IMR-90 (cell line): Measurements from ENCODE around the gene CLEC9A. TPM values are rescaled to one million over a fixed set of nuclear protein-coding genes. Genes with fewer than 3 reads are reported as not detected.

Experiments
- ATAC-seq: fragments of 200-7000 bp; cut with Tn5 transposase; 2 replicates; pipeline ENCODE4 v1.9.1; 2020; ENCODE audit warnings: low read depth, mild to moderate bottlenecking, moderate library complexity
- BruUV-seq: library from RNA; stranded (reverse); fragments of 400-500 nt; replicated peaks from 2 replicates; lab custom pipeline; 2021; lab: Mats Ljungman, UMichigan
- CTCF ChIA-PET: fragments of 300-600 bp; formaldehyde crosslinking; extraction: SDS; loops from one replicate; lab custom pipeline; 2021; ENCODE audit warnings: antibody characterized with exemption; lab: Yijun Ruan, JAX
- POLR2A ChIA-PET: fragments of 300-600 bp; sonication (Branson Sonifier 250); formaldehyde crosslinking; loops from one replicate; lab custom pipeline; 2022; ENCODE audit warnings: antibody characterized with exemption; ENCODE audit not compliant: unreplicated experiment; lab: Charles Lee
- DNase-seq: peaks from one replicate; pipeline ENCODE4 v3.0.0; 2013
- H2AFZ ChIP-seq: replicated peaks from 2 replicates; pipeline ENCODE3; 2013; ENCODE audit warnings: low read length, mild to moderate bottlenecking; ENCODE audit not compliant: poor library complexity
- H2AK5ac ChIP-seq: 2 replicates; pipeline ENCODE4 v1.6.1; 2013; ENCODE audit warnings: low read depth, low read length, inconsistent platforms
- H2AK9ac ChIP-seq: replicated peaks from 2 replicates; pipeline ENCODE3; 2013; ENCODE audit warnings: mild to moderate bottlenecking, low read depth, low read length, moderate library complexity; ENCODE audit not compliant: poor library complexity
- H2BK120ac ChIP-seq: 2 replicates; pipeline ENCODE4 v1.6.1; 2013; ENCODE audit warnings: low read depth, low read length, inconsistent platforms
- H2BK15ac ChIP-seq: 3 replicates; pipeline ENCODE4 v1.6.1; 2013; ENCODE audit warnings: low read depth, low read length, inconsistent platforms
- H2BK20ac ChIP-seq: 2 replicates; pipeline ENCODE4 v1.6.1; 2013; ENCODE audit warnings: low read depth, mild to moderate bottlenecking, inconsistent platforms, low read length, moderate library complexity
- H2BK5ac ChIP-seq: 2 replicates; pipeline ENCODE4 v1.6.1; 2013; ENCODE audit warnings: mild to moderate bottlenecking, low read depth, low read length, inconsistent platforms; ENCODE audit not compliant: poor library complexity, severe bottlenecking
- H3K14ac ChIP-seq: replicated peaks from 2 replicates; pipeline ENCODE4 v1.6.1; 2013; ENCODE audit warnings: low read depth, low read length, inconsistent platforms
- H3K18ac ChIP-seq: 2 replicates; pipeline ENCODE4 v1.6.1; 2013; ENCODE audit warnings: low read depth, low read length, control low read depth
- H3K23ac ChIP-seq: 2 replicates; pipeline ENCODE4 v1.6.1; 2013; ENCODE audit warnings: low read depth, low read length, inconsistent platforms
- H3K27ac ChIP-seq: 2 replicates; pipeline ENCODE4 v1.5.1; 2013; ENCODE audit warnings: mild to moderate bottlenecking, control low read depth, low read length; ENCODE audit not compliant: insufficient read depth
- H3K27me3 ChIP-seq: 2 replicates; pipeline ENCODE4 v1.6.1; 2013; ENCODE audit warnings: low read length; ENCODE audit not compliant: control insufficient read depth, insufficient read depth
- H3K36me3 ChIP-seq: 2 replicates; pipeline ENCODE4 v1.6.1; 2013; ENCODE audit warnings: low read length, mixed read lengths; ENCODE audit not compliant: control insufficient read depth, insufficient read depth
- H3K4ac ChIP-seq: 2 replicates; pipeline ENCODE4 v1.6.1; 2013; ENCODE audit warnings: low read depth, low read length, inconsistent platforms
- H3K4me1 ChIP-seq: 2 replicates; pipeline ENCODE4 v1.6.1; 2013; ENCODE audit warnings: low read length, mixed read lengths; ENCODE audit not compliant: control insufficient read depth, insufficient read depth
- H3K4me2 ChIP-seq: 2 replicates; pipeline ENCODE4 v1.6.1; 2013; ENCODE audit warnings: low read depth, mild to moderate bottlenecking, control low read depth, low read length, moderate library complexity
- H3K4me3 ChIP-seq: 2 replicates; pipeline ENCODE4 v1.5.1; 2013; ENCODE audit warnings: low read depth, mild to moderate bottlenecking, control low read depth, low read length, moderate library complexity; ENCODE audit not compliant: insufficient read depth
- H3K56ac ChIP-seq: 2 replicates; pipeline ENCODE4 v1.6.1; 2013; ENCODE audit warnings: low read length, inconsistent platforms; ENCODE audit not compliant: insufficient read depth; ENCODE audit errors: extremely low read depth
- H3K79me1 ChIP-seq, 2 experiments: 2 replicates each; pipeline ENCODE4 v1.6.1; 2013; ENCODE audit warnings: low read length in 2 of 2, inconsistent platforms in 1 of 2, low read depth in 1 of 2
- H3K9ac ChIP-seq: 2 replicates; pipeline ENCODE4 v1.6.1; 2013; ENCODE audit warnings: low read depth, low read length, control low read depth
- H3K9me1 ChIP-seq: 2 replicates; pipeline ENCODE4 v1.6.1; 2013; ENCODE audit warnings: low read length, inconsistent platforms; ENCODE audit not compliant: insufficient read depth
- H3K9me3 ChIP-seq: 2 replicates; pipeline ENCODE4 v1.6.1; 2013; ENCODE audit warnings: low read length; ENCODE audit not compliant: control insufficient read depth, insufficient read depth
- H4K20me1 ChIP-seq: 2 replicates; pipeline ENCODE4 v1.6.1; 2013; ENCODE audit warnings: low read length, inconsistent platforms; ENCODE audit not compliant: insufficient read depth
- H4K5ac ChIP-seq: 2 replicates; pipeline ENCODE4 v1.6.1; 2013; ENCODE audit warnings: mild to moderate bottlenecking, low read depth, low read length, control low read depth
- H4K8ac ChIP-seq, 2 experiments: 2 replicates each; pipeline ENCODE4 v1.6.1; 2013; ENCODE audit warnings: low read depth in 2 of 2, low read length in 2 of 2, control low read depth in 1 of 2, inconsistent platforms in 1 of 2
- H4K91ac ChIP-seq: 2 replicates; pipeline ENCODE4 v1.6.1; 2013; ENCODE audit warnings: low read depth, low read length, inconsistent platforms; ENCODE audit not compliant: insufficient read depth
- FOS ChIP-seq: fragments of 150-350 bp; IDR thresholded peaks from 2 replicates; pipeline ENCODE4 v1.6.1; 2016; ENCODE audit warnings: low read depth, low read length
- MAZ ChIP-seq: IDR thresholded peaks from 2 replicates; pipeline ENCODE4 v1.6.1; 2012; ENCODE audit warnings: low read depth, mild to moderate bottlenecking, low read length, improper control_type of control experiment, moderate library complexity, borderline replicate concordance
- NFE2L2 ChIP-seq: fragments of 150-350 bp; IDR thresholded peaks from 2 replicates; pipeline ENCODE4 v1.6.1; 2016; ENCODE audit warnings: low read depth, mild to moderate bottlenecking, low read length
- POLR2A ChIP-seq: IDR thresholded peaks from 2 replicates; pipeline ENCODE4 v1.6.1; 2012; ENCODE audit warnings: mild to moderate bottlenecking, low read depth, low read length
- RFX5 ChIP-seq: IDR thresholded peaks from 2 replicates; pipeline ENCODE4 v1.8.0; 2012; ENCODE audit warnings: low read depth, mild to moderate bottlenecking, low read length, moderate library complexity
- WGBS, 2 experiments: methylation state at CpG; one replicate each; pipeline versions ENCODE4 v1.1.5 to v1.1.7; 2013; ENCODE audit warnings: missing lambda C conversion rate in 2 of 2; ENCODE audit not compliant: insufficient read length in 1 of 2; ENCODE audit errors: extremely low coverage in 2 of 2; 5-methylcytosine and 5-hydroxymethylcytosine counted together
- dilution Hi-C: fragments of 300-500 bp; cut with HindIII; formaldehyde crosslinking; loops from one replicate; pipeline ENCODE4 v1.14.3; 2018; ENCODE audit warnings: low sequenced_read_pairs; ENCODE audit not compliant: unreplicated experiment
- in situ Hi-C: fragments of 300-500 bp; cut with MboI; formaldehyde crosslinking; loops from 3 replicates; pipeline ENCODE4 v1.14.3; 2019; ENCODE audit warnings: low sequenced_read_pairs, inconsistent platforms, mixed read lengths
- intact Hi-C: fragments of 100-400 bp; cut with micrococcal nuclease; formaldehyde crosslinking; loops from 2 replicates; pipeline ENCODE4 v1.10.0; 2022
- polyA plus RNA-seq, 3 experiments: library from polyadenylated mRNA; depleted of rRNA; stranded (reverse); fragments of >200 nt; gene quantifications; 2 replicates each; pipeline ENCODE4 v1.2.3, GENCODE V29; 2012; ENCODE audit warnings: low replicate concordance in 1 of 3
- total RNA-seq: library from RNA; depleted of rRNA; stranded (reverse); fragments of >200 nt; gene quantifications from 2 replicates; pipeline ENCODE4 v1.2.3, GENCODE V29; 2012
- TF ChIP-seq, protein P1 (sequence below): conservative IDR thresholded peaks from 2 replicates; pipeline ENCODE4 v1.5.1; 2012; ENCODE audit warnings: mild to moderate bottlenecking, low read depth, low read length, improper control_type of control experiment
- TF ChIP-seq, protein P2 (sequence below): fragments of 150-350 bp; IDR thresholded peaks from 2 replicates; pipeline ENCODE4 v1.6.1; 2016; ENCODE audit warnings: low read depth, mild to moderate bottlenecking, low read length, moderate library complexity, borderline replicate concordance

Gene CLEC9A
- total and polyA plus RNA-seq, 2 of the 4 experiments (the other 2 are of a cell fraction): not detected

DNA sequence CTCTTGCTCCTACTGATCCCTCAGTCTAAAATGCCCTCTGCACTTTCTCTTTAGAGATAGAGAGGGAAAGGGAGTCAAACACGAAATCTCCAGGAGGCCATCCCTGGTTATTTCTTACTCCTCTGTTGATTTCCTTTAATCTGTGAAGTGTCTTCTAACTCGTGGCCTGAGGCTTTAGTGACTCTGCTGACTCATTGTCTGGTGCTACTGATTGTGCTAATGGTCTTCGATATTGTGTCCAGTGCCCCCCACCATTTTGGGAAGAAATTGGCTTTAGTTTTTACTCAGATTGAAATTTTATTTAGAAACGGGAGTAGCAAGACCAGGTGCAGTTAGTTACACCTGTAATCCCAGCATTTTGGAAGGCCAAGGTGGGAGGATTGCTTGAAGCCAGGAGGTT lies 839 bp downstream of the CLEC9A start:
- H2AK5ac ChIP-seq: peak overlapping the region; percentile 95
- no peaks in the 10 kb centered on the region for H3K36me3 ChIP-seq
- H2BK120ac ChIP-seq: peak overlapping the region; percentile 94
- H3K9me1 ChIP-seq: 0 out of 2 replicates have a peak, but pooled peaks cover 7% of the 10 kb centered on the region
- no peak for TF ChIP-seq RFX5
- TF ChIP-seq NFE2L2: peak; percentile 54
- no peak for TF ChIP-seq POLR2A
- TF ChIP-seq, protein P1, sequence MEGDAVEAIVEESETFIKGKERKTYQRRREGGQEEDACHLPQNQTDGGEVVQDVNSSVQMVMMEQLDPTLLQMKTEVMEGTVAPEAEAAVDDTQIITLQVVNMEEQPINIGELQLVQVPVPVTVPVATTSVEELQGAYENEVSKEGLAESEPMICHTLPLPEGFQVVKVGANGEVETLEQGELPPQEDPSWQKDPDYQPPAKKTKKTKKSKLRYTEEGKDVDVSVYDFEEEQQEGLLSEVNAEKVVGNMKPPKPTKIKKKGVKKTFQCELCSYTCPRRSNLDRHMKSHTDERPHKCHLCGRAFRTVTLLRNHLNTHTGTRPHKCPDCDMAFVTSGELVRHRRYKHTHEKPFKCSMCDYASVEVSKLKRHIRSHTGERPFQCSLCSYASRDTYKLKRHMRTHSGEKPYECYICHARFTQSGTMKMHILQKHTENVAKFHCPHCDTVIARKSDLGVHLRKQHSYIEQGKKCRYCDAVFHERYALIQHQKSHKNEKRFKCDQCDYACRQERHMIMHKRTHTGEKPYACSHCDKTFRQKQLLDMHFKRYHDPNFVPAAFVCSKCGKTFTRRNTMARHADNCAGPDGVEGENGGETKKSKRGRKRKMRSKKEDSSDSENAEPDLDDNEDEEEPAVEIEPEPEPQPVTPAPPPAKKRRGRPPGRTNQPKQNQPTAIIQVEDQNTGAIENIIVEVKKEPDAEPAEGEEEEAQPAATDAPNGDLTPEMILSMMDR: no peak
- TF ChIP-seq, protein P2, sequence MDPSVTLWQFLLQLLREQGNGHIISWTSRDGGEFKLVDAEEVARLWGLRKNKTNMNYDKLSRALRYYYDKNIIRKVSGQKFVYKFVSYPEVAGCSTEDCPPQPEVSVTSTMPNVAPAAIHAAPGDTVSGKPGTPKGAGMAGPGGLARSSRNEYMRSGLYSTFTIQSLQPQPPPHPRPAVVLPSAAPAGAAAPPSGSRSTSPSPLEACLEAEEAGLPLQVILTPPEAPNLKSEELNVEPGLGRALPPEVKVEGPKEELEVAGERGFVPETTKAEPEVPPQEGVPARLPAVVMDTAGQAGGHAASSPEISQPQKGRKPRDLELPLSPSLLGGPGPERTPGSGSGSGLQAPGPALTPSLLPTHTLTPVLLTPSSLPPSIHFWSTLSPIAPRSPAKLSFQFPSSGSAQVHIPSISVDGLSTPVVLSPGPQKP: no peak
- 0 out of 2 replicates have a peak, but pooled peaks have one; percentile 8 for TF ChIP-seq FOS
- no peak for TF ChIP-seq MAZ
- in situ Hi-C loops: no loop called here
- peak overlapping the region; percentile 85 for H4K91ac ChIP-seq
- peak overlapping the region; percentile 94; the same call in 1 of the 2 replicates for H3K18ac ChIP-seq
- peak overlapping the region; percentile 8; the same call in 1 of the 2 replicates for H3K4me2 ChIP-seq
- H4K8ac ChIP-seq: peak overlapping the region; percentile 72 to 84
- 80% methylated on average over 2 of the region's 4 CpGs; no CpG with 5 or more reads in 1 of the 2 experiments for WGBS, 2 experiments
- no peak overlapping the region for H3K4me3 ChIP-seq
- peak overlapping the region; percentile 86 for H2BK5ac ChIP-seq
- CTCF ChIA-PET: interaction anchor here (0.6 to 1.5 kb wide), 4 partner anchors 17 to 234 kb away, joined by 3 to 6 read pairs (median 4); no protein-coding TSS in a partner anchor
- no peaks in the 10 kb centered on the region for H3K9me3 ChIP-seq
- H2BK15ac ChIP-seq: peak overlapping the region; percentile 78
- POLR2A ChIA-PET: interaction anchor here (0.6 kb wide), 1 partner anchor 156 kb away, joined by 3 read pairs; no protein-coding TSS in a partner anchor
- ATAC-seq (0 out of 2 replicates have a peak, but pooled peaks have one; percentile 8), DNase-seq (peak; percentile 24)
- H3K4me1 ChIP-seq: no peaks in the 10 kb centered on the region; the same call in 1 of the 2 replicates
- H4K20me1 ChIP-seq: no peaks in the 10 kb centered on the region
- BruUV-seq: no TSS peak
- intact Hi-C loops: loop anchor here (5.0 kb wide), 1 partner anchor 279 kb away; no protein-coding TSS in a partner anchor
- peak overlapping the region; percentile 74 for H3K56ac ChIP-seq
- H2AFZ ChIP-seq: peak overlapping the region; percentile 17
- no peaks in the 10 kb centered on the region for H3K27me3 ChIP-seq
- H4K5ac ChIP-seq: peak overlapping the region; percentile 73; the same call in 1 of the 2 replicates
- peak overlapping the region; percentile 46 for H3K23ac ChIP-seq
- H2BK20ac ChIP-seq: peak overlapping the region; percentile 90
- H3K27ac ChIP-seq: peak overlapping the region; percentile 55
- H3K79me1 ChIP-seq: no peaks in the 10 kb centered on the region
- dilution Hi-C loops: no loop called here
- H3K4ac ChIP-seq: peak overlapping the region; percentile 95
- no peak overlapping the region for H3K9ac ChIP-seq
- peak overlapping the region; percentile 58 for H3K14ac ChIP-seq
- no peak overlapping the region for H2AK9ac ChIP-seq
